Esophagus squamous epithelium (tissue), 5 donors: ENCODE results near the gene EGFLAM. TPM values are rescaled to one million over a fixed set of nuclear protein-coding genes. Genes with fewer than 3 reads are reported as not detected.

ENCODE experiments used
- DNase-seq: peaks from one replicate; lab custom pipeline; 2025; lab: John Stamatoyannopoulos, UW
- H3K27ac ChIP-seq, 4 donors: fragments of 200-600 bp; sonication (generic); one replicate each; pipeline ENCODE4 v1.5.1; 2016 to 2019; ENCODE audit warnings: mild to moderate bottlenecking in 1 of 4
- H3K27me3 ChIP-seq, 4 donors: fragments of 200-600 bp; sonication (generic); 1 replicate in 3 of 4; 2 replicates in 1 of 4; pipeline versions ENCODE4 v1.5.1 to v1.6.0; 2017 to 2021; ENCODE audit warnings: antibody characterized with exemption in 1 of 4
- H3K36me3 ChIP-seq, 3 donors: fragments of 200-600 bp; sonication (generic); one replicate each; pipeline ENCODE4 v1.5.1; 2016 to 2019
- H3K4me1 ChIP-seq, 3 donors: fragments of 200-600 bp; sonication (generic); one replicate each; pipeline ENCODE4 v1.5.1; 2017 to 2019
- H3K4me3 ChIP-seq, 4 donors: fragments of 200-600 bp; sonication (generic); 1 replicate in 3 of 4; 2 replicates in 1 of 4; pipeline ENCODE4 v1.5.1; 2016 to 2019; ENCODE audit warnings: mild to moderate bottlenecking in 2 of 4, moderate library complexity in 1 of 4
- H3K9me3 ChIP-seq, 3 donors: fragments of 200-600 bp; sonication (generic); one replicate each; pipeline ENCODE4 v1.5.1; 2016 to 2019
- CTCF ChIP-seq, 6 experiments: fragments of 450-650 bp in 4 of 6; fragments of 200-600 bp in 2 of 6; sonication (generic) in 2 of 6; IDR thresholded peaks; one replicate each; pipeline ENCODE4 v1.5.1; 2016 to 2019; ENCODE audit warnings: antibody characterized with exemption in 6 of 6, mild to moderate bottlenecking in 4 of 6, moderate library complexity in 4 of 6
- POLR2A ChIP-seq, 4 donors: fragments of 450-650 bp; IDR thresholded peaks; one replicate each; pipeline ENCODE4 v1.6.1; 2017; ENCODE audit warnings: antibody characterized with exemption in 4 of 4, mild to moderate bottlenecking in 4 of 4, moderate library complexity in 3 of 4
- WGBS, 2 donors: methylation state at CpG; one replicate each; pipeline ENCODE4 v1.1.5; 2018; 5-methylcytosine and 5-hydroxymethylcytosine counted together
- intact Hi-C: fragments of 100-400 bp; cut with DNase I; formaldehyde crosslinking; loops from one replicate; pipeline ENCODE4 v1.15.0; 2022
- total RNA-seq, 4 donors: library from RNA; depleted of rRNA; stranded (reverse); fragments of >200 nt; gene quantifications; one replicate each; pipeline ENCODE4 v1.1.0, GENCODE V29; 2016
- donor health status: DM: yes; HTN: yes; CAD: no.

The EGFLAM gene
- total RNA-seq, 4 donors from 2014 or later = 0.38 to 3.3 (median 1.7) TPM

- WGBS, 2 donors = 83 to 88% methylated on average over 11 of the region's 11 CpGs
- no peaks in the 10 kb centered on the region for H3K9me3 ChIP-seq
- TF ChIP-seq CTCF (IDR thresholded peaks at IDR 0.05) (no peak), POLR2A (IDR thresholded peaks at IDR 0.05) (no peak)
- intact Hi-C loops = no loop called here
- DNase-seq = no peak
- H3K27me3 ChIP-seq = no peaks in the 10 kb centered on the region
- H3K4me1 ChIP-seq = no peaks in the 10 kb centered on the region
- no peak overlapping the region for H3K27ac ChIP-seq
- no peaks in the 10 kb centered on the region for H3K36me3 ChIP-seq
- H3K4me3 ChIP-seq = no peak overlapping the region
Measured at GRCh38 chr5:38360323-38361061, 102.1 kb downstream of the EGFLAM start.

DNA sequence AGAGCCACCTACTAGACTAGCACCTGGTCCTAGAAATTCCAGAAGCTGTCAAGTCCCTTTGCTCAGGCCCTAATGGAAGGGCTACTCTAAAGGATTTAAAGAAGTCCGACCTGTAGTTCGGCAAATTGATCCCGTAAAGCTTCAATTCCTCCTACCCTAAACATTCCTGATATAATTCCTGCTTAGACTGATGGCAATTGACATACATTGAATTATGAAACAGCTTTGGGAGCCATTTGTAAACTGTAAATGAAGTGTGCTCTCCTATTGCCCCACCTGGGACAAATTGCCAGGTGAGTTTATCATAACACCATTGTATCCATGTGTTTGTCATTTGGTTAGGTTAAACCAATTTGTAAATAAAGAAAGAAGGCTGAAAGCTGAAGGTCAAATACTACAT is 104.4 kb downstream of the EGFLAM start:
- Histone ChIP-seq H3K27ac (no peak overlapping the region), H3K27me3 (no peaks in the 10 kb centered on the region), H3K9me3 (no peaks in the 10 kb centered on the region), H3K4me1 (no peaks in the 10 kb centered on the region), H3K36me3 (no peaks in the 10 kb centered on the region), H3K4me3 (no peak overlapping the region)
- DNase-seq = no peak
- 69 to 90% methylated on average over 3 of the region's 3 CpGs for WGBS, 2 donors
- intact Hi-C loops = no loop called here
- TF ChIP-seq POLR2A (IDR thresholded peaks at IDR 0.05) (no peak), CTCF (IDR thresholded peaks at IDR 0.05) (no peak)

- H3K27ac ChIP-seq = no peak overlapping the region
- no peaks in the 10 kb centered on the region for H3K4me1 ChIP-seq
- no peak overlapping the region for H3K4me3 ChIP-seq
- H3K36me3 ChIP-seq = no peaks in the 10 kb centered on the region
- DNase-seq = no peak
- TF ChIP-seq POLR2A (IDR thresholded peaks at IDR 0.05) (no peak), CTCF (IDR thresholded peaks at IDR 0.05) (no peak)
- WGBS, 2 donors = 54 to 62% methylated on average over 2 of the region's 2 CpGs
- intact Hi-C loops = no loop called here
- H3K9me3 ChIP-seq = no peaks in the 10 kb centered on the region
- no peaks in the 10 kb centered on the region for H3K27me3 ChIP-seq
Measured at GRCh38 chr5:38364825-38365224, 106.5 kb downstream of the EGFLAM start.

GRCh38 chr5:38367410-38367809 is 109.1 kb downstream of the EGFLAM start:
- no peak for DNase-seq
- no peak overlapping the region for H3K27ac ChIP-seq
- TF ChIP-seq CTCF (IDR thresholded peaks at IDR 0.05) = no peak
- TF ChIP-seq POLR2A (IDR thresholded peaks at IDR 0.05) = no peak

GRCh38 chr5:38367966-38368365 is 109.6 kb downstream of the EGFLAM start:
- intact Hi-C loops = no loop called here
- H3K4me1 ChIP-seq = no peaks in the 10 kb centered on the region
- H3K27me3 ChIP-seq = no peaks in the 10 kb centered on the region
- no peak overlapping the region for H3K27ac ChIP-seq
- TF ChIP-seq POLR2A (IDR thresholded peaks at IDR 0.05) (no peak), CTCF (IDR thresholded peaks at IDR 0.05) (no peak)
- no peak overlapping the region for H3K4me3 ChIP-seq
- 24 to 29% methylated on average over 5 of the region's 5 CpGs for WGBS, 2 donors
- no peaks in the 10 kb centered on the region for H3K36me3 ChIP-seq
- no peaks in the 10 kb centered on the region for H3K9me3 ChIP-seq
- DNase-seq = no peak

More at GRCh38 chr5:38367410-38367809, 109.1 kb downstream of the EGFLAM start:
- Histone ChIP-seq H3K4me1 (no peaks in the 10 kb centered on the region), H3K4me3 (no peak overlapping the region), H3K27me3 (no peaks in the 10 kb centered on the region), H3K9me3 (no peaks in the 10 kb centered on the region), H3K36me3 (no peaks in the 10 kb centered on the region)
- 49 to 79% methylated on average over 2 to 3 of the region's 3 CpGs for WGBS, 2 donors
- intact Hi-C loops = no loop called here
